Body of pancreas (tissue), 4 donors: ENCODE results near the gene ZNF664. TPM values are rescaled to one million over a fixed set of nuclear protein-coding genes. Genes with fewer than 3 reads are reported as not detected.

Source experiments
- ATAC-seq: fragments of 150-250 bp; one replicate; pipeline ENCODE4 v1.9.1; 2016
- DNase-seq, 4 donors: peaks; one replicate each; pipeline ENCODE4 v3.0.0-alpha.2; 2019
- H3K27ac ChIP-seq, 4 donors: fragments of 200-600 bp; sonication (generic); 1 replicate in 3 of 4; 2 replicates in 1 of 4; pipeline versions ENCODE4 v1.5.1 to v1.6.1; 2016 to 2019; ENCODE audit warnings: mild to moderate bottlenecking in 1 of 4, mixed read lengths in 1 of 4, moderate library complexity in 1 of 4
- H3K27me3 ChIP-seq, 2 donors: fragments of 200-600 bp; sonication (generic); one replicate each; pipeline ENCODE4 v1.6.0; 2016; ENCODE audit warnings: mild to moderate bottlenecking in 1 of 2
- H3K36me3 ChIP-seq, 2 donors: fragments of 200-600 bp; sonication (generic); replicated peaks in 1 of 2; 2 replicates each; pipeline ENCODE4 v1.5.1; 2016; ENCODE audit warnings: low read depth in 2 of 2; ENCODE audit not compliant: insufficient read depth in 1 of 2
- H3K4me1 ChIP-seq: fragments of 200-600 bp; sonication (generic); one replicate; pipeline ENCODE4 v1.6.0; 2016
- H3K4me3 ChIP-seq, 2 donors: fragments of 200-600 bp; sonication (generic); 1 replicate in 1 of 2; 2 replicates in 1 of 2; pipeline ENCODE4 v1.5.1; 2016 to 2019
- H3K9me3 ChIP-seq, 3 donors: fragments of 200-600 bp; sonication (generic); 1 replicate in 2 of 3; 2 replicates in 1 of 3; pipeline ENCODE4 v1.5.1; 2016
- CTCF ChIP-seq, 7 experiments: fragments of 450-650 bp in 4 of 7; fragments of 200-600 bp in 3 of 7; sonication (generic) in 3 of 7; IDR thresholded peaks; one replicate each; pipeline ENCODE4 v1.5.1; 2016 to 2019; ENCODE audit warnings: antibody characterized with exemption in 7 of 7
- POLR2A ChIP-seq, 3 donors: fragments of 450-650 bp; IDR thresholded peaks; one replicate each; pipeline ENCODE4 v1.6.1; 2016; ENCODE audit warnings: antibody characterized with exemption in 3 of 3, mild to moderate bottlenecking in 2 of 3
- WGBS, 2 donors: methylation state at CpG; one replicate each; pipeline ENCODE4 v1.1.5; 2017; 5-methylcytosine and 5-hydroxymethylcytosine counted together
- intact Hi-C: fragments of 100-400 bp; cut with DNase I; formaldehyde crosslinking; loops from one replicate; pipeline ENCODE4 v1.15.1; 2023
- total RNA-seq, 2 donors: library from RNA; depleted of rRNA; stranded (reverse); fragments of >200 nt; gene quantifications; one replicate each; pipeline ENCODE4 v1.1.0, GENCODE V29; 2016

ZNF664 gene
- total RNA-seq, 2 donors from 2014 or later = 32.6 to 53.2 TPM

- no peak overlapping the region for H3K27ac ChIP-seq
- H3K4me1 ChIP-seq = peaks cover 46% of the 10 kb centered on the region
- no peaks in the 10 kb centered on the region for H3K9me3 ChIP-seq
- H3K27me3 ChIP-seq = no peaks in the 10 kb centered on the region
- peak; percentile 50 to 67 (median 55) for DNase-seq
- ATAC-seq = peak; percentile 74
- no peak for TF ChIP-seq POLR2A (IDR thresholded peaks at IDR 0.05)
- peak; percentile 32 to 71 (median 63) for TF ChIP-seq CTCF (IDR thresholded peaks at IDR 0.05)
- H3K36me3 ChIP-seq = no peaks in the 10 kb centered on the region
- WGBS, 2 donors = 33 to 34% methylated on average over 7 of the region's 7 CpGs
- no peak overlapping the region for H3K4me3 ChIP-seq
- intact Hi-C loops = no loop called here
Measured at GRCh38 chr12:123983822-123984485, 10.9 kb downstream of the ZNF664 start.

GRCh38 chr12:123984903-123985302 is 11.9 kb downstream of the ZNF664 start:
- whole genome bisulfite sequencing, 2 donors = 75 to 81% methylated on average over 4 of the region's 4 CpGs
- no peak for TF ChIP-seq CTCF (IDR thresholded peaks at IDR 0.05)
- no peak for TF ChIP-seq POLR2A (IDR thresholded peaks at IDR 0.05)
- Histone ChIP-seq H3K27ac (no peak overlapping the region), H3K4me3 (no peak overlapping the region), H3K4me1 (peaks cover 56% of the 10 kb centered on the region), H3K9me3 (no peaks in the 10 kb centered on the region), H3K36me3 (no peaks in the 10 kb centered on the region), H3K27me3 (no peaks in the 10 kb centered on the region)
- DNase-seq (no peak), ATAC-seq (no peak)
- intact Hi-C loops = no loop called here

- no peak overlapping the region for H3K4me3 ChIP-seq
- no peak for TF ChIP-seq POLR2A (IDR thresholded peaks at IDR 0.05)
- TF ChIP-seq CTCF (IDR thresholded peaks at IDR 0.05) = no peak
- H3K27ac ChIP-seq = no peak overlapping the region
- H3K9me3 ChIP-seq = no peaks in the 10 kb centered on the region
- DNase-seq = no peak
- no peaks in the 10 kb centered on the region for H3K36me3 ChIP-seq
- no peaks in the 10 kb centered on the region for H3K27me3 ChIP-seq
- ATAC-seq = no peak
- H3K4me1 ChIP-seq = peaks cover 64% of the 10 kb centered on the region
- WGBS, 2 donors = 67 to 75% methylated on average over 3 of the region's 3 CpGs
- intact Hi-C loops = no loop called here
Measured at GRCh38 chr12:123986374-123986965, 13.5 kb downstream of the ZNF664 start.

- Histone ChIP-seq H3K4me3 (no peak overlapping the region), H3K27me3 (no peaks in the 10 kb centered on the region), H3K36me3 (no peaks in the 10 kb centered on the region), H3K9me3 (no peaks in the 10 kb centered on the region), H3K27ac (no peak overlapping the region), H3K4me1 (peaks cover 66% of the 10 kb centered on the region)
- TF ChIP-seq CTCF (IDR thresholded peaks at IDR 0.05) (no peak), POLR2A (IDR thresholded peaks at IDR 0.05) (no peak)
- DNase-seq (no peak), ATAC-seq (no peak)
- intact Hi-C loops = no loop called here
- WGBS, 2 donors = 81 to 83% methylated on average over 2 of the region's 2 CpGs
Measured at GRCh38 chr12:123987022-123987421, 14.0 kb downstream of the ZNF664 start.

- WGBS, 2 donors = 67 to 75% methylated on average over 5 of the region's 5 CpGs
- intact Hi-C loops = no loop called here
- Histone ChIP-seq H3K27ac (peak overlapping the region in 2 of 4 donors; percentile 64 to 72), H3K36me3 (no peaks in the 10 kb centered on the region), H3K4me3 (no peak overlapping the region), H3K27me3 (no peaks in the 10 kb centered on the region), H3K9me3 (no peaks in the 10 kb centered on the region), H3K4me1 (peaks cover 76% of the 10 kb centered on the region)
- ATAC-seq (no peak), DNase-seq (no peak)
- no peak for TF ChIP-seq CTCF (IDR thresholded peaks at IDR 0.05)
- no peak for TF ChIP-seq POLR2A (IDR thresholded peaks at IDR 0.05)
Measured at GRCh38 chr12:123989168-123989567, 16.2 kb downstream of the ZNF664 start.
